ENCODE data around the gene LHX6. TPM values are rescaled to one million over a fixed set of nuclear protein-coding genes. Genes with fewer than 3 reads are reported as not detected.

Gene LHX6
- total RNA-seq, 1 experiment from 2014 or later, result 1.8 TPM

GRCh38 chr9:122158202-122158601 is 70.6 kb downstream of the LHX6 start:
- H3K79me2 ChIP-seq (ENCODE audit: insufficient read depth, low read length), result peaks cover 4% of the 10 kb centered on the region; the same call in 1 of the 2 replicates
- no peak overlapping the region for H3K27ac ChIP-seq (ENCODE audit: insufficient read length, low read depth, low read length)
- no peak overlapping the region for H4K8ac ChIP-seq (replicated peaks; ENCODE audit: insufficient read length, low read depth, low read length)
- H2AFZ ChIP-seq (ENCODE audit: low read length), result no peak overlapping the region
- H3K4me2 ChIP-seq (ENCODE audit: insufficient read depth, insufficient read length, low read length), result no peak overlapping the region
- DNase-seq, result peak; percentile 69
- H4K20me1 ChIP-seq (ENCODE audit: control insufficient read depth, insufficient read depth, insufficient read length), result no peaks in the 10 kb centered on the region
- no peak overlapping the region for H4K91ac ChIP-seq (ENCODE audit: insufficient read length, low read depth, low read length)
- H2BK120ac ChIP-seq (ENCODE audit: low read depth, low read length, poor library complexity, severe bottlenecking), result no peak overlapping the region
- H3T11ph ChIP-seq (ENCODE audit: low read length), result no peak overlapping the region
- peaks cover 4% of the 10 kb centered on the region for H3K79me1 ChIP-seq (ENCODE audit: insufficient read depth, low read depth, low read length, poor library complexity, severe bottlenecking)
- H3K56ac ChIP-seq (ENCODE audit: insufficient read length, low read depth, low read length), result no peak overlapping the region
- H3K9ac ChIP-seq (ENCODE audit: extremely low read depth, insufficient read length, low read length), result no peak overlapping the region
- Mint-ChIP-seq H3K36me3 (ENCODE audit: insufficient read depth in 1 of 3, low read depth in 3 of 3) (peaks cover 0 to 3% (median 2%) of the 10 kb centered on the region in 3 experiments; a peak in 2 of 7 replicates), H3K27me3 (ENCODE audit: low read depth) (peaks cover 5% of the 10 kb centered on the region), H3K4me1 (peaks cover 8 to 22% of the 10 kb centered on the region in 2 experiments), H3K27ac (peak overlapping the region in 1 of 3 experiments; percentile 3; a peak in 1 of 7 replicates), H3K9me3 (peaks cover 9 to 10% of the 10 kb centered on the region in 2 experiments), H3K4me3 (peak overlapping the region; percentile 27 to 46; a peak in 4 of 5 replicates)
- peak; percentile 70 for TF ChIP-seq CTCF (conservative IDR thresholded peaks at IDR 0.05)
- H2BK15ac ChIP-seq (ENCODE audit: low read depth, low read length), result no peak overlapping the region
- H3K23ac ChIP-seq (ENCODE audit: insufficient read length, low read depth, low read length), result no peak overlapping the region
- no peak overlapping the region for H2BK5ac ChIP-seq (ENCODE audit: insufficient read length, low read length)
- peaks cover 4% of the 10 kb centered on the region for H3K23me2 ChIP-seq (ENCODE audit: insufficient read length, low read depth, low read length, poor library complexity, severe bottlenecking)
- H2BK12ac ChIP-seq (ENCODE audit: insufficient read length, low read depth, low read length), result no peak overlapping the region
- no peaks in the 10 kb centered on the region for H3K27me3 ChIP-seq (ENCODE audit: insufficient read depth, low read length)
- no peak overlapping the region for H2BK20ac ChIP-seq (ENCODE audit: low read depth, low read length, poor library complexity, severe bottlenecking)
- H3K14ac ChIP-seq (ENCODE audit: insufficient read depth, low read length), result no peak overlapping the region
- no peak overlapping the region for H3K18ac ChIP-seq (ENCODE audit: insufficient read length, low read depth, low read length)
- H3K4me1 ChIP-seq (ENCODE audit: insufficient read depth, low read length), result 0 out of 2 replicates have a peak, but pooled peaks cover 2% of the 10 kb centered on the region
- H3K4ac ChIP-seq (ENCODE audit: low read depth, low read length), result no peak overlapping the region
- H4K5ac ChIP-seq (ENCODE audit: insufficient read length, low read depth, low read length), result no peak overlapping the region
- no peak overlapping the region for H2AK5ac ChIP-seq (ENCODE audit: insufficient read length, low read length)
- WGBS (ENCODE audit: extremely low coverage, insufficient read length, low lambda C conversion rate), result no CpG with 5 or more reads among the region's 3 CpGs
- no peaks in the 10 kb centered on the region for H3K9me3 ChIP-seq (ENCODE audit: control insufficient read depth, low read depth, low read length)

Measured in H9 (cell line).